HepG2 (cell line): ENCODE measurements around the gene YJEFN3. TPM values are rescaled to one million over a fixed set of nuclear protein-coding genes. Genes with fewer than 3 reads are reported as not detected.
A peak's percentile ranks its signal among the peaks of the same experiment; 100 is the strongest.

ENCODE experiments used
- ATAC-seq: fragments of 200-7000 bp; cut with Tn5 transposase; 3 replicates; pipeline ENCODE4 v1.9.1; 2020; ENCODE audit warnings: mild to moderate bottlenecking, moderate library complexity
- BruUV-seq: library from RNA; stranded (reverse); fragments of 400-500 nt; replicated peaks from 2 replicates; lab custom pipeline; 2021; lab: Mats Ljungman, UMichigan
- CTCF ChIA-PET: fragments of 300-600 bp; formaldehyde crosslinking; extraction: SDS; loops from one replicate; lab custom pipeline; 2021; ENCODE audit warnings: low total read pairs, inconsistent platforms, low intra/inter-chr PET ratio; lab: Yijun Ruan, JAX
- POLR2A ChIA-PET: fragments of 350-600 bp; sonication (Branson Sonifier 250); formaldehyde crosslinking; loops from one replicate; lab custom pipeline; 2020; ENCODE audit warnings: antibody characterized with exemption, inconsistent platforms; lab: Yijun Ruan, JAX
- DNase-seq: peaks from one replicate; pipeline ENCODE4 v3.0.0-alpha.2; 2015; ENCODE audit warnings: low spot score
- FAIRE-seq: peaks from 3 replicates; lab custom pipeline; 2011; peaks lifted over from hg19 to GRCh38; lab: Jason Lieb, UNC
- H2AFZ ChIP-seq: one replicate; pipeline ENCODE4 v1.6.1; 2011; ENCODE audit warnings: low read length, inconsistent platforms
- H3K27ac ChIP-seq: fragments of 300-600 bp; 3 replicates; pipeline ENCODE4 v1.8.0; 2011; ENCODE audit warnings: mixed run types, mild to moderate bottlenecking, mixed read lengths, low read length, inconsistent platforms; ENCODE audit not compliant: insufficient read depth; ENCODE audit errors: extremely low read length
- H3K27me3 ChIP-seq, 2 experiments: fragments of 200-600 bp in 1 of 2; 2 replicates in 1 of 2; 3 replicates in 1 of 2; pipeline versions ENCODE4 v1.6.0 to v1.8.0; 2011; ENCODE audit warnings: low read length in 2 of 2, mild to moderate bottlenecking in 2 of 2, moderate library complexity in 2 of 2, inconsistent platforms in 1 of 2; ENCODE audit not compliant: insufficient read depth in 2 of 2, control insufficient read depth in 1 of 2
- H3K36me3 ChIP-seq, 2 experiments: fragments of 200-600 bp in 1 of 2; replicated peaks in 1 of 2; 2 replicates in 1 of 2; 3 replicates in 1 of 2; pipeline versions ENCODE4 v1.5.1 to v1.8.0; 2011; ENCODE audit warnings: low read length in 2 of 2, inconsistent platforms in 1 of 2; ENCODE audit not compliant: insufficient read depth in 2 of 2, control insufficient read depth in 1 of 2
- H3K4me1 ChIP-seq: 2 replicates; pipeline ENCODE4 v1.5.1; 2012; ENCODE audit warnings: low read length, inconsistent platforms; ENCODE audit not compliant: insufficient read depth
- H3K4me2 ChIP-seq: 2 replicates; pipeline ENCODE4 v1.6.0; 2011; ENCODE audit warnings: low read depth, low read length, inconsistent platforms
- H3K4me3 ChIP-seq, 3 experiments: fragments of 200-600 bp in 1 of 3; sonication (generic), shearing (Covaris generic) in 1 of 3; replicated peaks in 1 of 3; 2 replicates each; pipeline ENCODE4 v1.5.1; 2011 to 2016; ENCODE audit warnings: low read length in 3 of 3, inconsistent platforms in 2 of 3, low read depth in 2 of 3, mild to moderate bottlenecking in 2 of 3, control low read depth in 1 of 3, mixed read lengths in 1 of 3; ENCODE audit not compliant: insufficient read depth in 1 of 3
- H3K79me2 ChIP-seq: one replicate; pipeline ENCODE4 v1.6.1; 2011; ENCODE audit warnings: low read length, inconsistent platforms; ENCODE audit not compliant: insufficient read depth
- H3K9ac ChIP-seq: 2 replicates; pipeline ENCODE4 v1.6.0; 2011; ENCODE audit warnings: mild to moderate bottlenecking, low read depth, low read length, inconsistent platforms; ENCODE audit not compliant: insufficient read depth
- H3K9me3 ChIP-seq: 2 replicates; pipeline ENCODE4 v1.5.1; 2012; ENCODE audit warnings: mild to moderate bottlenecking, low read length
- H4K20me1 ChIP-seq: 2 replicates; pipeline ENCODE4 v1.6.0; 2011; ENCODE audit warnings: inconsistent platforms, mild to moderate bottlenecking, low read length, moderate library complexity; ENCODE audit not compliant: insufficient read depth
- ARNT ChIP-seq: fragments of 450-650 bp; IDR thresholded peaks from 2 replicates; pipeline ENCODE4 v1.6.1; 2017
- FIP1L1 ChIP-seq: fragments of 200-400 bp; formaldehyde crosslinking; IDR thresholded peaks from 2 replicates; pipeline ENCODE4 v1.6.1; 2018; ENCODE audit warnings: low read depth, mild to moderate bottlenecking, low read length, moderate library complexity, borderline replicate concordance; ENCODE audit not compliant: insufficient read depth
- MED8 ChIP-seq: sonication (generic); formaldehyde crosslinking; IDR thresholded peaks from 2 replicates; pipeline ENCODE4 v1.8.1; 2023; ENCODE audit warnings: mild to moderate bottlenecking, missing genetic modification reagents; ENCODE audit not compliant: insufficient replicate concordance
- MYNN ChIP-seq: sonication (generic); formaldehyde crosslinking; IDR thresholded peaks from 2 replicates; pipeline ENCODE4 v1.4.0; 2020; ENCODE audit warnings: mild to moderate bottlenecking, low read depth, missing genetic modification reagents
- RNF2 ChIP-seq: fragments of 450-650 bp; conservative IDR thresholded peaks from 2 replicates; pipeline ENCODE4 v1.6.1; 2016; ENCODE audit warnings: low read depth
- SKIL ChIP-seq: sonication (generic); formaldehyde crosslinking; IDR thresholded peaks from 2 replicates; pipeline ENCODE4 v1.8.0; 2022; ENCODE audit warnings: missing genetic modification reagents, mild to moderate bottlenecking, moderate library complexity, borderline replicate concordance
- TGIF2 ChIP-seq: IDR thresholded peaks from 2 replicates; pipeline ENCODE4 v1.6.1; 2016; ENCODE audit warnings: control low read depth, missing compliant biosample characterization
- ZBTB2 ChIP-seq: sonication (generic); formaldehyde crosslinking; IDR thresholded peaks from 2 replicates; pipeline ENCODE4 v1.8.0; 2022; ENCODE audit warnings: low read depth, missing genetic modification reagents
- ZBTB7B ChIP-seq: sonication (generic); formaldehyde crosslinking; IDR thresholded peaks from 2 replicates; pipeline ENCODE4 v1.4.0; 2020; ENCODE audit warnings: missing genetic modification reagents
- ZFP36L2 ChIP-seq: sonication (generic); formaldehyde crosslinking; IDR thresholded peaks from 2 replicates; pipeline ENCODE4 v1.4.0; 2020; ENCODE audit warnings: missing genetic modification reagents
- ZNF232 ChIP-seq: sonication (generic); formaldehyde crosslinking; IDR thresholded peaks from 2 replicates; pipeline ENCODE4 v1.4.0; 2020; ENCODE audit warnings: missing genetic modification reagents, borderline replicate concordance
- ZNF75D ChIP-seq: sonication (generic); formaldehyde crosslinking; IDR thresholded peaks from 2 replicates; pipeline ENCODE4 v1.8.1; 2023; ENCODE audit warnings: missing genetic modification reagents, mild to moderate bottlenecking, borderline replicate concordance
- ZNF776 ChIP-seq: sonication (generic); formaldehyde crosslinking; IDR thresholded peaks from 2 replicates; pipeline ENCODE4 v1.4.0; 2020; ENCODE audit warnings: mild to moderate bottlenecking, missing genetic modification reagents
- ZSCAN31 ChIP-seq: sonication (generic); formaldehyde crosslinking; IDR thresholded peaks from 2 replicates; pipeline ENCODE4 v1.5.0; 2020; ENCODE audit warnings: low read depth, mild to moderate bottlenecking, missing genetic modification reagents
- WGBS: methylation state at CpG from one replicate; pipeline ENCODE4 v1.1.6; 2017; ENCODE audit warnings: low lambda C conversion rate; 5-methylcytosine and 5-hydroxymethylcytosine counted together
- in situ Hi-C: cut with HindIII; loops from 2 replicates; pipeline ENCODE4 v1.10.0; 2017; ENCODE audit warnings: low pct_unique_long_range_greater_than_20kb; ENCODE audit not compliant: extremely low pct_ligation_motif_present
- intact Hi-C: fragments of 100-400 bp; cut with micrococcal nuclease; formaldehyde crosslinking; loops from one replicate; pipeline ENCODE4 v1.10.0; 2022; ENCODE audit not compliant: unreplicated experiment
- polyA plus RNA-seq, 8 experiments: library from polyadenylated mRNA; depleted of rRNA in 3 of 8; stranded (reverse) in 7 of 8; unstranded in 1 of 8; fragments of >200 nt; fragmentation: Illumina TruSeq in 4 of 8; extraction: Trizol in 4 of 8; gene quantifications; 2 replicates each; pipeline versions ENCODE4 v1.2.1 to v1.2.3, GENCODE V29; 2011 to 2016; ENCODE audit warnings: low read depth in 4 of 8, missing spikeins in 1 of 8, mixed read lengths in 1 of 8; ENCODE audit not compliant: insufficient read depth in 1 of 8
- total RNA-seq, 5 experiments: library from RNA; depleted of rRNA; stranded (reverse); fragments of >200 nt; fragmentation: Illumina TruSeq; extraction: Trizol; gene quantifications; 2 replicates each; pipeline ENCODE4 v1.2.3, GENCODE V29; 2016; ENCODE audit warnings: low read depth in 1 of 5
- TF ChIP-seq, protein P1 (sequence below): sonication (generic); formaldehyde crosslinking; IDR thresholded peaks from 2 replicates; pipeline ENCODE4 v1.4.0; 2020; ENCODE audit warnings: missing genetic modification reagents

Gene YJEFN3
- total and polyA plus RNA-seq, 2 of the 13 experiments (the other 11 are each of a cell fraction or from before 2014, with no cell fraction given) = 0.89 to 4.0 TPM

- TF ChIP-seq, protein P1, sequence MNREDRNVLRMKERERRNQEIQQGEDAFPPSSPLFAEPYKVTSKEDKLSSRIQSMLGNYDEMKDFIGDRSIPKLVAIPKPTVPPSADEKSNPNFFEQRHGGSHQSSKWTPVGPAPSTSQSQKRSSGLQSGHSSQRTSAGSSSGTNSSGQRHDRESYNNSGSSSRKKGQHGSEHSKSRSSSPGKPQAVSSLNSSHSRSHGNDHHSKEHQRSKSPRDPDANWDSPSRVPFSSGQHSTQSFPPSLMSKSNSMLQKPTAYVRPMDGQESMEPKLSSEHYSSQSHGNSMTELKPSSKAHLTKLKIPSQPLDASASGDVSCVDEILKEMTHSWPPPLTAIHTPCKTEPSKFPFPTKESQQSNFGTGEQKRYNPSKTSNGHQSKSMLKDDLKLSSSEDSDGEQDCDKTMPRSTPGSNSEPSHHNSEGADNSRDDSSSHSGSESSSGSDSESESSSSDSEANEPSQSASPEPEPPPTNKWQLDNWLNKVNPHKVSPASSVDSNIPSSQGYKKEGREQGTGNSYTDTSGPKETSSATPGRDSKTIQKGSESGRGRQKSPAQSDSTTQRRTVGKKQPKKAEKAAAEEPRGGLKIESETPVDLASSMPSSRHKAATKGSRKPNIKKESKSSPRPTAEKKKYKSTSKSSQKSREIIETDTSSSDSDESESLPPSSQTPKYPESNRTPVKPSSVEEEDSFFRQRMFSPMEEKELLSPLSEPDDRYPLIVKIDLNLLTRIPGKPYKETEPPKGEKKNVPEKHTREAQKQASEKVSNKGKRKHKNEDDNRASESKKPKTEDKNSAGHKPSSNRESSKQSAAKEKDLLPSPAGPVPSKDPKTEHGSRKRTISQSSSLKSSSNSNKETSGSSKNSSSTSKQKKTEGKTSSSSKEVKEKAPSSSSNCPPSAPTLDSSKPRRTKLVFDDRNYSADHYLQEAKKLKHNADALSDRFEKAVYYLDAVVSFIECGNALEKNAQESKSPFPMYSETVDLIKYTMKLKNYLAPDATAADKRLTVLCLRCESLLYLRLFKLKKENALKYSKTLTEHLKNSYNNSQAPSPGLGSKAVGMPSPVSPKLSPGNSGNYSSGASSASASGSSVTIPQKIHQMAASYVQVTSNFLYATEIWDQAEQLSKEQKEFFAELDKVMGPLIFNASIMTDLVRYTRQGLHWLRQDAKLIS = no peak
- TF ChIP-seq ZBTB7B = no peak
- no peak for TF ChIP-seq ZFP36L2 (CRISPR knock-in tag)
Observed at GRCh38 chr19:19515642-19516519, 12.8 kb upstream of the YJEFN3 start, which contains the start of gene NDUFA13 (continued).

DNA sequence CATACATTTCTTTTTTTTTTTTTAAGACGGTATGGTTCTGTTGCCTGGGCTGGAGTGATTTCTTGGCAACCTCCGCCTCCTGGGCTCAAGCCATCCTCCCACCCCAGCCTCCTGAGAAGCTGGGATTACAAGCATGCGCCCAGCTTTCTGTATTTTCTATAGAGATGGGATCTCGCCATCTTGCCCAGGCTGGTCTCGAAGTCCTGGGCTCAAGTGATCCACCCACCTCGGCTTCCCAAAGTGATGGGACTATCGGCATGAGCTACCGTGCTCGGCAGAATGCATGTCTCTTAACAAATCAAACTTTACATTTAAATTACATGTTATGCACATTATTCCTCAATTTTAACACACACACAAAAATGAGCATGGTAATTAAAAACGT lies 11.5 kb upstream of the YJEFN3 start:
- no peak overlapping the region for H2AFZ ChIP-seq
- no peak for DNase-seq
- peaks cover 27% of the 10 kb centered on the region for H3K79me2 ChIP-seq
- H3K9me3 ChIP-seq = no peaks in the 10 kb centered on the region
- 96% methylated on average over 10 of the region's 10 CpGs for WGBS
- intact Hi-C loops = no loop called here
- no TSS peak for BruUV-seq
- H3K4me1 ChIP-seq = peaks cover 17% of the 10 kb centered on the region
- H3K9ac ChIP-seq = peak overlapping the region; percentile 81
- H3K27ac ChIP-seq = no peak overlapping the region
- H3K4me3 ChIP-seq = peak overlapping the region; percentile 78 to 100 (median 93)
- FAIRE-seq = no peak
- H3K4me2 ChIP-seq = peak overlapping the region; percentile 92
- H3K36me3 ChIP-seq = peaks cover 4 to 14% of the 10 kb centered on the region in 2 experiments; a peak in 4 of 5 replicates
- no peak for ATAC-seq
- POLR2A ChIA-PET = no interaction called here
- no peaks in the 10 kb centered on the region; a peak in 1 of 5 replicates for H3K27me3 ChIP-seq
- in situ Hi-C loops = no loop called here
- H4K20me1 ChIP-seq = 0 out of 2 replicates have a peak, but pooled peaks cover 11% of the 10 kb centered on the region
- CTCF ChIA-PET = no interaction called here
- TF ChIP-seq SKIL (CRISPR knock-in tag) = no peak
- TF ChIP-seq TGIF2 (CRISPR knock-in tag) = no peak
- no peak for TF ChIP-seq ZSCAN31 (CRISPR knock-in tag)
- TF ChIP-seq MYNN (CRISPR knock-in tag) = no peak
- no peak for TF ChIP-seq MED8 (CRISPR knock-in tag)
- no peak for TF ChIP-seq RNF2
- TF ChIP-seq ZNF776 (CRISPR knock-in tag) = no peak
- TF ChIP-seq ARNT = no peak
- TF ChIP-seq ZNF232 (CRISPR knock-in tag) = no peak
- no peak for TF ChIP-seq ZBTB2 (CRISPR knock-in tag)
- no peak for TF ChIP-seq ZNF75D (CRISPR knock-in tag)
- TF ChIP-seq FIP1L1 = no peak
